ENCODE measurements around the gene BIVM.

DNA sequence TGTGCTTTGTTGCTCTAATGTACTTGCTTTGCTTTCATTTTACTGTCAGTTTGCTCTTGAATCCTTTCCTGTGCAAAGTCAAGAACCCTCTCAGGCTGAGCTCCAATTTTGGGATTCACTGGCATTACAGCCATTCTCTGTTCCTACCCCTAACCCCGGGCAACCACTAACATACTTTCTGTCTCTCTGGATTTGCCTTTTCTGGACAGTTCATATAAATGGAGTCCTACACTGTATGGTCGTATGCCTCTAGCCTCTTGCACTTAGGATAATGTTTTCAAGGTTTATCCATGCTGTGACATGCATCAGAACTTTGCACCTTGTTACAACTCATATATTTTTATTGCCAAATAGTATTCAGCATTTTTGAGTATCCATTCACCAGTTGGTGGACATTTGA is 22.6 kb upstream of the BIVM start:
- no peak for TF ChIP-seq CTCF (IDR thresholded peaks at IDR 0.05; ENCODE audit: low read depth, low read length, missing input control)
- TF ChIP-seq MAX (IDR thresholded peaks at IDR 0.05): no peak
- TF ChIP-seq, protein P1, sequence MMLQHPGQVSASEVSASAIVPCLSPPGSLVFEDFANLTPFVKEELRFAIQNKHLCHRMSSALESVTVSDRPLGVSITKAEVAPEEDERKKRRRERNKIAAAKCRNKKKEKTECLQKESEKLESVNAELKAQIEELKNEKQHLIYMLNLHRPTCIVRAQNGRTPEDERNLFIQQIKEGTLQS (IDR thresholded peaks at IDR 0.05): no peak
- TF ChIP-seq SP1 (IDR thresholded peaks at IDR 0.05): no peak
- no peak for TF ChIP-seq YY1 (IDR thresholded peaks at IDR 0.05)
- TF ChIP-seq, protein P2, sequence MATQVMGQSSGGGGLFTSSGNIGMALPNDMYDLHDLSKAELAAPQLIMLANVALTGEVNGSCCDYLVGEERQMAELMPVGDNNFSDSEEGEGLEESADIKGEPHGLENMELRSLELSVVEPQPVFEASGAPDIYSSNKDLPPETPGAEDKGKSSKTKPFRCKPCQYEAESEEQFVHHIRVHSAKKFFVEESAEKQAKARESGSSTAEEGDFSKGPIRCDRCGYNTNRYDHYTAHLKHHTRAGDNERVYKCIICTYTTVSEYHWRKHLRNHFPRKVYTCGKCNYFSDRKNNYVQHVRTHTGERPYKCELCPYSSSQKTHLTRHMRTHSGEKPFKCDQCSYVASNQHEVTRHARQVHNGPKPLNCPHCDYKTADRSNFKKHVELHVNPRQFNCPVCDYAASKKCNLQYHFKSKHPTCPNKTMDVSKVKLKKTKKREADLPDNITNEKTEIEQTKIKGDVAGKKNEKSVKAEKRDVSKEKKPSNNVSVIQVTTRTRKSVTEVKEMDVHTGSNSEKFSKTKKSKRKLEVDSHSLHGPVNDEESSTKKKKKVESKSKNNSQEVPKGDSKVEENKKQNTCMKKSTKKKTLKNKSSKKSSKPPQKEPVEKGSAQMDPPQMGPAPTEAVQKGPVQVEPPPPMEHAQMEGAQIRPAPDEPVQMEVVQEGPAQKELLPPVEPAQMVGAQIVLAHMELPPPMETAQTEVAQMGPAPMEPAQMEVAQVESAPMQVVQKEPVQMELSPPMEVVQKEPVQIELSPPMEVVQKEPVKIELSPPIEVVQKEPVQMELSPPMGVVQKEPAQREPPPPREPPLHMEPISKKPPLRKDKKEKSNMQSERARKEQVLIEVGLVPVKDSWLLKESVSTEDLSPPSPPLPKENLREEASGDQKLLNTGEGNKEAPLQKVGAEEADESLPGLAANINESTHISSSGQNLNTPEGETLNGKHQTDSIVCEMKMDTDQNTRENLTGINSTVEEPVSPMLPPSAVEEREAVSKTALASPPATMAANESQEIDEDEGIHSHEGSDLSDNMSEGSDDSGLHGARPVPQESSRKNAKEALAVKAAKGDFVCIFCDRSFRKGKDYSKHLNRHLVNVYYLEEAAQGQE (IDR thresholded peaks at IDR 0.05): no peak
- no peak for TF ChIP-seq FOXA1 (IDR thresholded peaks at IDR 0.05)
- TF ChIP-seq HNF4G (IDR thresholded peaks at IDR 0.05): no peak
- no peak for TF ChIP-seq ZBTB33 (IDR thresholded peaks at IDR 0.05)
- no peak for TF ChIP-seq EGR1 (IDR thresholded peaks at IDR 0.05; ENCODE audit: low read depth in 2 of 2)
- TF ChIP-seq GABPA (IDR thresholded peaks at IDR 0.05 in 1 of 2, conservative IDR thresholded peaks at IDR 0.05 in 1 of 2): no peak
